ENCODE measurements around the gene BLOC1S1.

The BLOC1S1 gene

DNA sequence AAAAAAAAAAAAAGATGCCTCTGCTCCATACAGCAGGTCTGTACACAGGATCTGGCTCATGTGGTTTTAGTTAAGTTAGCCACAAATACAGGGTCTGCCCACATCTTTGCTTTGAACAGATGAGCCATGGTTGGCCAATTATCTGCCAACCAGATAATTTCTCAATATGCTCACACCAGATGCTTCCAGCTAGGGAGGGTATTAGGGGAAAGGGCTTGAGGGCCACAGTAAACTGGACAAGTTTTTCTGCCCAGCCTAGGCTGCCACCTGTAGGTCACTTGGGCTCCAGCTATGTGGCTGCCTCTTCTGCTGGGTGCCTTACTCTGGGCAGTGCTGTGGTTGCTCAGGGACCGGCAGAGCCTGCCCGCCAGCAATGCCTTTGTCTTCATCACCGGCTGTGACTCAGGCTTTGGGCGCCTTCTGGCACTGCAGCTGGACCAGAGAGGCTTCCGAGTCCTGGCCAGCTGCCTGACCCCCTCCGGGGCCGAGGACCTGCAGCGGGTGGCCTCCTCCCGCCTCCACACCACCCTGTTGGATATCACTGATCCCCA lies 5.1 kb downstream of the BLOC1S1 start:
- H3K4me3 ChIP-seq (ENCODE audit: control insufficient read depth, low read depth, low read length), result no peak overlapping the region
- peak; percentile 66 for TF ChIP-seq CTCF (IDR thresholded peaks at IDR 0.05; ENCODE audit: control insufficient read depth, insufficient read depth, low read depth, low read length, missing control alignments)

DNA sequence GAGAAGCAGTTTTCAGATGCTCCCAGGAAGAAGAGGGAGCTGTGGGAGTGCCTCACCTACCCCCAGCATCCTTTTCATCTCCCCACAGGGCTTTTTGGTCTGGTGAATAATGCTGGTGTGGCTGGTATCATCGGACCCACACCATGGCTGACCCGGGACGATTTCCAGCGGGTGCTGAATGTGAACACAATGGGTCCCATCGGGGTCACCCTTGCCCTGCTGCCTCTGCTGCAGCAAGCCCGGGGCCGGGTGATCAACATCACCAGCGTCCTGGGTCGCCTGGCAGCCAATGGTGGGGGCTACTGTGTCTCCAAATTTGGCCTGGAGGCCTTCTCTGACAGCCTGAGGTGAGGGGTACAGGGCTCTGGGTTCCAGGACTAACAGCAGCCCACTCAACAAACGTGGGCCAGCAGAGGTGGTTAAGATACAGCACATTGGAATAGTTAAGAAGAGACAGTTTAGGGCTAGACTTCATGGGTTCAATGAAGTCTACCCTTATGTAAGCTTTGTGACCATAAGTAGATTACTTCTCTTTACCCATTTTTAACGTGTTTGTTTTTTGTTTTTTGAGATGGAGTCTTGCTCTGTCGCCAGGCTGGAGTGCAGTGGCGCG lies 5.9 kb downstream of the BLOC1S1 start:
- H3K4me3 ChIP-seq (ENCODE audit: control insufficient read depth, low read depth, low read length), result no peak overlapping the region; the same call in 1 of the 2 replicates
- no peak for DNase-seq (ENCODE audit: low read depth)
- TF ChIP-seq CTCF (IDR thresholded peaks at IDR 0.05; ENCODE audit: control insufficient read depth, insufficient read depth, low read depth, low read length, missing control alignments), result no peak

More for the DNA sequence above, 5.1 kb downstream of the BLOC1S1 start:
- DNase-seq (ENCODE audit: low read depth), result peak; percentile 91

DNA sequence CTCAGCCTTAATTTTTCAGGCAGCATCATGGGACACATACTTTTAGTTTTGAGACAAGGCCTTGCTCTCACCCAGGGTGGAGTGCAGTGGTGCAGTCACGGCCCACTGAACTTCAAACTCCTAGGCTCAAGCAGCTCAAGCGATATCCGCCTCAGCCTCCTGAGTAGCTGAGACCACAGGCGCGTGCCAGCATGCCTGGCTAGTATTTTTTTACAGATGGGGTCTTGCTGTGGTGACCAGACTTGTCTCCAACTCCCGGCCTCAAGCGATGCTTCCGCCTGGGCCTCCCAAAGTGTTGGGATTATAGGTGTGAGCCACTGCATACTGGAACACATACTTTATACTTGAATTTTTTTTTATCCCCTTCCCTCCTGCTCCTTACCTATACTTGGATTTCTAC lies 7.1 kb downstream of the BLOC1S1 start:
- no peak for DNase-seq (ENCODE audit: low read depth)
- H3K4me3 ChIP-seq (ENCODE audit: control insufficient read depth, low read depth, low read length), result no peak overlapping the region
- no peak for TF ChIP-seq CTCF (IDR thresholded peaks at IDR 0.05; ENCODE audit: control insufficient read depth, insufficient read depth, low read depth, low read length, missing control alignments)

DNA sequence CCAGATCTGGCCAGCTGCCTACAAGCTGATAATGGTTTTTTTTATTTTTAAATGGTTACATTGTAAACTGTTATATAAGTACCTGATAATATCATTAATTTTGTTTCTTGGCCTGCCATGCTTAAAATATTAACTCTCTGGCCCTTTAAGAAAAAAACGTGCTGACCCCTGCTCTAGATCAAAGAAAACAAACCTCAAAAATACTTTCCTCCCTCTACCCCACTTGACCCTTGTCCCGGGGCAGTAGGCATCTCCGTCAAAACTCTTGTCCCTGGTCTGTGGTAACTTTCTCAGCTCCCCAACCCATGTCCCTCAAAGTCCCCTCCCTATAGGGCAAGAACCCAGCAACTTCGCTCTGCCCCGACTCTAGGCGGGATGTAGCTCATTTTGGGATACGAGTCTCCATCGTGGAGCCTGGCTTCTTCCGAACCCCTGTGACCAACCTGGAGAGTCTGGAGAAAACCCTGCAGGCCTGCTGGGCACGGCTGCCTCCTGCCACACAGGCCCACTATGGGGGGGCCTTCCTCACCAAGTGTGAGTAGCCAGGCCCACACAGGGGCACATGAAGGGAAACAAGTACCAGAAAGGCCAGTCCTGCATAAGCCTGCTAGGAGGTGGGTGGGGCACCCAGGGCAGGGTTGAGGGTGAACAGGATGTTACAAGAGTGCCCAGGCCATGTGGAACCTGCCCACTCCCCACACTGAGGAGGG lies 7.8 kb downstream of the BLOC1S1 start:
- H3K4me3 ChIP-seq (ENCODE audit: control insufficient read depth, low read depth, low read length), result no peak overlapping the region
- no peak for DNase-seq (ENCODE audit: low read depth)
- no peak for TF ChIP-seq CTCF (IDR thresholded peaks at IDR 0.05; ENCODE audit: control insufficient read depth, insufficient read depth, low read depth, low read length, missing control alignments)

DNA sequence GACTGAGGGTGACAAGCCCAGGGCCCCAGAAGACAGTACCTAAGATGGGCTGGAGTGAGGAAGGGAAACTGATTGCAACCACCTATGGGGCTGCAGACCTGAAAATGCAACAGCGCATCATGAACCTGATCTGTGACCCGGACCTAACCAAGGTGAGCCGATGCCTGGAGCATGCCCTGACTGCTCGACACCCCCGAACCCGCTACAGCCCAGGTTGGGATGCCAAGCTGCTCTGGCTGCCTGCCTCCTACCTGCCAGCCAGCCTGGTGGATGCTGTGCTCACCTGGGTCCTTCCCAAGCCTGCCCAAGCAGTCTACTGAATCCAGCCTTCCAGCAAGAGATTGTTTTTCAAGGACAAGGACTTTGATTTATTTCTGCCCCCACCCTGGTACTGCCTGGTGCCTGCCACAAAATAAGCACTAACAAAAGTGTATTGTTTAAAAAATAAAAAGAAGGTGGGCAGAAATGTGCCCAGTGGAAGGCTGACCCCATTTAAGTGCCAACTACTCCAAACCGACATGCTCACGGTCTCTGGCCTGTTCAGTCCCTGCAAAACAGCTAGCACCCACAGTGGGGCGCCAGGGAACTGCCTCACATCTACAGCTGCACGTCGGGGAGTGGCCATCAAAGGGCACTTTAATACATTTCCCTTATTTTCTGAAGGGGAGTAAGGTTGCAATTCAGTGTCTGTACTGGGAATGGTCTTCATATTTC lies 8.5 kb downstream of the BLOC1S1 start:
- TF ChIP-seq CTCF (IDR thresholded peaks at IDR 0.05; ENCODE audit: control insufficient read depth, insufficient read depth, low read depth, low read length, missing control alignments), result peak; percentile 69
- H3K4me3 ChIP-seq (ENCODE audit: control insufficient read depth, low read depth, low read length), result no peak overlapping the region
- no peak for DNase-seq (ENCODE audit: low read depth)

- no peak for TF ChIP-seq CTCF (IDR thresholded peaks at IDR 0.05; ENCODE audit: control insufficient read depth, insufficient read depth, low read depth, low read length, missing control alignments)
- H3K4me3 ChIP-seq (ENCODE audit: control insufficient read depth, low read depth, low read length), result no peak overlapping the region
Measured at GRCh38 chr12:55724940-55725309, 9.1 kb downstream of the BLOC1S1 start.

More at GRCh38 chr12:55724940-55725309, 9.1 kb downstream of the BLOC1S1 start:
- no peak for DNase-seq (ENCODE audit: low read depth)

Measured in AG09309 (cell line).